Measurements from ENCODE around the gene RTL10.

The RTL10 gene

DNA sequence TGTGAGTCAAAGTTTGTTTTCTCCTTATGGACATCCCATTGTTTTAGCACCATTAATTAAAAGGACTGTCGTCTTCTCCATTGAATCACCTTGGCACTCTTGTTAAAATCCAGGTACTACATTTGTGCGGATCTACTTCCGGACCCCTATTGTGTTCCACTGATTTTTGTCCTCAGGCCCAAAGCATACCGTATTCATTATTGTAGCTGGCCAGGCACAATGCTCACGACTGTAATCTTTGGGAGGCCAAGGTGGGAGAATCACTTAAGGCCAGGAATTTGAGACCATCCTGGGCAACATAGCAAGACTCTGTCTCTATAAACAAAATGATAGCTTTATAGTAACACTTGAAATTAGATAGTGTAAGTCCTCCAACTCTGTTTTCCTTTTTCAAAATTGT is 8.9 kb upstream of the RTL10 start:
- no peak for DNase-seq (ENCODE audit: low read depth in 3 of 3)

DNA sequence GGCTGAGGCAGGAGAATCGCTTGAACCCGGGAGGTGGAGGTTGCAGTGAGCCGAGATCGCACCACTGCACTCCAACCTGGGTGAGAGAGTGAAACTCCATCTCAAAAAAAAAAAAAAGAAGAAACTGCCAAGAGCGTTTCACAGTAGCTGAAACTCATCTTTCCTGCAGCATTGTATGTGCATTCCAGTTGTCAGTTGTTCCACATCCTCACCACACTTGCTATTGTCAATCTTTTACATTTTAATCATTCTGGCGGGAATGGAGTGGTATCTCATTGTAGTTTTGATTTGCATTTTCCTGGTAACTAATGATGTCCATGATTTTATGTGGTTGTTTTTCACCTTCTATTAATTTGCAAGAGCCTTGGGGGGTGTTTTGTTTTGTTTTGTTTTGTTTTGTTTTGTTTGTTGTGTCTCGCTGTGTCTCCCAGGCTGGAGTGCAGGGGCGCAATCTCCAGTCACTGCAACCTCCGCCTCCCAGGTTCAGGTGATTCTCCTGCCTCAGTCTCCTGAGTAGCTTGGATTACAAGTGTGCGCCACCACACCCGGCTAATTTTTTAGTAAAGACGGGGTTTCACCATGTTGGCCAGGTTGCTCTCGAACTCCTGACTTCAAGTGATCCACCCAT is 8.1 kb upstream of the RTL10 start:
- no peak for DNase-seq (ENCODE audit: low read depth in 3 of 3)

DNA sequence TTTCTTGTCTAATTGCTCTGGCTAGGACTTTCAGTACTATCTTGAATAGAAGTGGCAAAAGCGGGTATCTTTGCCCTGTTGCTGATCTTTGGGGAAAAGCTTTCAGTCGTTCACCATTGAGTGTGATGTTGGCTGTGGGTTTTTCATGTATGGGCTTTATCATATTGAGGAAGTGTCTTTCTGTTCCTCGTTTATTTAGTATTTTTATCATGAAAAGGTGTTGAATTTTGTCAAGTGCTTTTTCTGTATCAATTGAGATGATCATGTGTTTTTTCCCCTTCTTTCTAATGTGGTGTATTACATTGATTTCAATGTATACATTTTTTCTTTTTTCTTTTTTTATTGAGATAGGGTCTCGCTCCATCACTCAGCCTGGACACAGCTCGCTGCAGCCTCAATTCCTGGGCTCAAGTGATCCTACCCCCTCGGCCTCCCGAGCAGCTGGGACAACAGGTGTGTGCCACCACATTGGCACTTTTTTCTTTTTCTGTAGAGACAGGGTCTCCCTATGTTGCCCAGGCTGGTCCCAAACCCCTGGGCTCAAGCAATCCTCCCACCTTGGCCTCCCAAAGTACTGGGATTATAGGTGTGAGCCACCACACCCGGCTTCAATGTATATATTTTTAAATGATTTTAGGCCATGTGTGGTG is 5.3 kb upstream of the RTL10 start:
- DNase-seq (ENCODE audit: low read depth in 3 of 3): no peak

DNA sequence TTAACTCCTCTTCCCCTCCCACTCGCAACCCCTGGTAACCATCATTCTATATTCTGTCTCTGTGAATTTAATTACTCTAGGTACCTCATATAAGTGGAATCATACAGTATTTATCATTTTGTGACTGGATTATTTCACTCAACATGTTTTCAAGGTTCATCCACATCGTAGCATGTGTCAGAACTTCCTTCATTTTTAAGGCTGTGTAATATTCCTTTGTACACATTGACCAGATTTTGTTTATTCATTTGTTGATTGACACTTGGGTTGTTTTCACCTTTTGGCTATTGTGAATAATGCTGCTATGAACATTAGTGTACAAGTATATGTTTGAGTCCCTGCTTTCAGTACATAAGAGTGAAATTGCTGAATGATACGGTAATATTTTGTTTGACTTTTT is 2.7 kb upstream of the RTL10 start:
- DNase-seq (ENCODE audit: low read depth in 3 of 3): no peak

DNA sequence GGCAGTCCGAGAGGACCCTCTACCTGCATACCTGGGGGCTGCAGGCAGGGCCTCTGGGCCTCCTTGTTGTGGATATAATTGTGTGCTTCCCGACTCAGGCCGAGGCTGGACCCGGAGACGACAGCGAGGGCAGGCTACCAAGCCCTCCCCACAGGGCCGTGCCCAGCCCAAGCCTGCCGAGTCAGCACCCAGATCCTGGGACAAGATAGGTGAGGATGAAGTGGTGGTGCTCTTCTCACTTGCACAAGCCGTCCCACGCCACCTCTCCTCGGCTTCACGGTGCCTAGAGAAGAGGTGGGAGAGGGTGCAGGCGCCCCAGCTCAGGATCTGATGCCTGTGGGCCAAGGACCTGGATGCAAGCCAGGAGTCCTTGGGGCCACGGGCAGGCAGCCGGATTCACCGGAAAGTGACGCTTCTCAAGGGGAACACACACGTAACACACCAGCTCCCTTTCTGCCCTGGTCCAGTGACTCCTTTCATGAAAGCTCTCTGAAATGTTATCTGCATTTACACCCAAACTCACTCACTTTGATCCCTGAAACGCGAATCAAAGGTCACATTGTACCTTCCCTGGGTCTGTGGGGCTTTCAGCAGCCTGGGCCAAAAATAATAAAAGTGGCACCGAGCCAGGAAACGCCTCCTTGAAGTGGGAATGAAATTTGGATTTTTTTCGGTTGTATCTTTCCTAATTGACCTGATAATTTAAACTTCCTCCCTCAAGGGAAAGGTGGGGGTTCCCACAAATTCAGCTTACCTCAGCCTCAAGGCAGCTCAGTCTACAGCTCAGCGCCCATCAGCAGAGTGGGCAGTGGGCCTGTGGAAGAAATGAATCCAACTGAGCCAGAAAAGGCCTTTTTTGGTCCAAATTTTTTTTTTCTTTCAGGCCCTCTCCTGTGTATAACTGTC is 1.1 kb upstream of the RTL10 start:
- DNase-seq (ENCODE audit: low read depth in 3 of 3): peak; percentile 42 to 71 (median 47)

DNA sequence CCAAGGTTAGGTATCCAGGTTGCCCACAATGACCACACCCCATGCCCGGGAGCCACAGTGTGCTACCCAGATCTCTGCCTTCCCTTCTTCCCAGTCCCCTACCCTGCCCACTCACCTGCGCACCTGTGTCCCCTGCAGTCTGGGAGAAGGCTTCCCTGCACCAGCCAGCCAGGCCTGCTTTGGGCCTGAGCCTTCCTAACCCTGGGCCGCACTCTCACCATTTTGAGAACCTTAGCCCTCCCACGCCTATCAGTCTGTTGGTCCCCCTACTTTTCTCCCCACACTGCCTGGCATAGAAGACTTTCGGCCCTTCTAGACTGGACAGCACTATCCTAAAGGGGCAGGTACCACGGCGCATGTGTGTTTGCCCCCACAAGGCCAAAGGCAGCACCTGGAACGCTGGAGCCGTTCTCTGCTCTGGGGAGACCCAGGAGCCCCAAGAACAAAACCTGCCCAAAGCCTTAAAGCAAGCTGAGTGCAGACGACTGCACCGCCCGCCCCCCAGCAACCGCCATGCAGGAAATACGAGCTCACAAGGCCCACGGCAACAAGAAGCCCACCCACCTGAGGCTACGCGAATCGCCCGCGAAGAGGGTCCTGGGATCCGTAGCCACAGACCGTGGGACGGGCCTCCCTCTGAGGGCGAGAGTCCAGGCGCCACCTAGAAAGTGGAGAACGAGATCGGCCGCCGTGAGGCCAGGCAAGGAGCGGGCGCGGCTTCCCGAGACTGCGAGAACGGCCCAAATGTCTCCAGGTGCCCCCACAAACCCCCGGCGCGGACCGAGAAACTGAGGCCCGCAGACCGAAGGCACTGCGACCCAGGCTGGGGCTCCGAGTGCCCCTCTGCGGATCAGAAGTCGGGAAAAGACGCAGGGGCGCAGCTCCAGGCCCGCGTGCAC is 546 bp downstream of the RTL10 start:
- DNase-seq (ENCODE audit: low read depth in 3 of 3): no peak

DNA sequence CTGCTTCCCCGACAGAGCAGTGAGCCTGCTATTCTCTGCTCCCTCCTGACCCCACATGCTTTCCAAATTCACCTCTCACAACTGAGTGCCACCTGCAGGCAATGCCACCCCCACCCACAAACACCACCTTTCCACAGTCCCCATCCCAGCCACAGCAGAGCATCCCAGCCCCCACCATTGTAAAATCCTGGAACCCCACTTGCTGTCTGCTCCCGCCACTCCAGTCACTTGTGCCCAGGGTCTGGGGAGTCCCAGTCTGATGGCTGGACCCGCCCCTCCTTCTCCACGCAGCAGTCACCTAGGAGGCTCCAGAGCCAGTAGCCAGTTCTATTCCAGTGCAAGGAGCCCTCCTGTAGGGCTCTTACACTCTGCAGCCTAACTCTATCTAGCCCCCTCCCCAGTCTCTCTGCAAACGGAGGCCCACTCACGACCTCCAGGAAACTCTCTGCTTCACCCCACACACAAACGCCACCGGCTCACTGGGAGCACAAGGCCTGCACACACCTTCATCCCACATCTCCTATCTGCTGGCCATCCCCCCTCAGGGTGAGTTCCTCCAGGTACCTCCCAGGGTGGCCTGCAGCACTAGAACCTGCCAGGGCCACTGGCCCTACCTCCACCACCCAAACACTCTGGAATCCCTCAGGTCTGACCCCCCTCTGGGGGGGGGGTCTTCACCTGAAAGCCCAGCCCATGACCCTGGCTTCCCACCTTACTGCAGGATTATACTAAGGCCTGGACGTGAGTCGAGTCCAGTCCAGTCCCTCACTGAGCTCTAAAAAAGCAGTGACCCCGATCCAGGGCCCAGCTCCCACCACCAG is 1.4 kb downstream of the RTL10 start:
- no peak for DNase-seq (ENCODE audit: low read depth in 3 of 3)

DNA sequence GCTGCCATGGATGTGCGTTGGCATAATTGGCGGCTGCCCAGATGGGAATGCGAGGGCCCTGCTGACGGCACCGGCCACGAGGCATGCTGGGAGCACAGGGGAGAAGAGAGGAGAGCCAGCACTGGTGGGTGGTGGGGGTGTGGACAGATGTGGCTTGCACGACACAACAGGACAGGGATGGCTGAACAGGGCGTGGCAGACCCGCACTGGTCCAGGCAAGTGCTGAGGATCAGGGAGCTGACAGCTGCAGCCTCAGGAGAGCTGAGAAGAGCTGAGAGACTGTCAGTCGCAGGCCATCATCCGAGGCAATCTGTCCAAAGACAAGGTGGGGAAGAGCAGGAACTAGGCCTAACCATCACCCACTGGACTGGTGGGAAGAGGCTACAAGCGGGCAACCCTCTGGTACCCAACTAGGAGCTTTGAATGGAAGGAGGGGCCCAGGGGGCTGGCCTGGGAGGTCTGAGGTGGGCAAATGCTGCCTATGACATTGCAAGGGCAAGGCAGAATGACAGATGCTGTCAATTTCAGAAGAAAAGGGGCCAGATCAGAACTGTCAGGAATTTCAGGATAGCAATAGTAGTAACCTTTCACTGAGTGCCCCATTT is 2.4 kb downstream of the RTL10 start:
- no peak for DNase-seq (ENCODE audit: low read depth in 3 of 3)

DNA sequence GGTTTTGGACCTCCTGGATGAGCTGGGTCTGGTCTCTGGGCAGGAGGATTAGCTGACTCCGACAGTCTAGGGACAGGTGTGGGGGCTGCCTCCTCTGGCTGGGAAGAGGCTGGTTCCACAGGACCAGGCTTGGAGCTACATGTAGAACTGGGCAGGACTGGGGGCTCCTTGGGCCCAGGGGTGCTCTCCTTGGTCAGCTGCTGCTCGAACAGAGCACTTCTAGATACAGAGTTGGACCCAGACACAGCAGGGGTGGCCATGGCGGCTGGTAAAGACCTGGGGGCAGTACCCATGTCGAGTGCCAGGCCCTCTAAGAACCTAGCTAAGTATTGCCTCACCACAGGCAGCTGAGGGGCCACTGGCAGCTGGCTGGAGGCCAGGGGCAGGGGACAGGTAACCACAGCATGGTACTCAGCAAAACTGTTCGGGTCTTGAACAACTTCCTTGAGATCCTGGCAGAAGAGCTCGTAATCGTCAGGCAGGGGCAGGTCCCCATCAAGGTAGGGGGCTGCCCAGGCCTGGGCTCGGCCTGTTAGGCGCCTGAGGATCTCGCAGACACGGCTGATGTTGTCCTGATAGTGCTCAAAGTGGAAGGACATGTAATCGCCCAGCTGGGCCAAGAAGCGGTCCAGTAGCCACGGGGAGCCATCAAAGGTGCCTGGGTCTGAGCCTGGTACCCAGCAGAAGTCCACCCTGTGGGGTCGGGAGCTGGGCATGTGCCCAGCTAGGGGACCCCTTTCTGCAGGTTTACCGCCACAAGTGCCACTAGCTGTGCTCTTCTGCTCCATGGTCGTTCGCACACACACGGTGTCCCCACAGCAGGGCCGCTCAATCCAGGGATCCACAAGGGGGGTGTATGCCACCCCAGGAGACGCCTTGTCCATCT is 3.1 kb downstream of the RTL10 start:
- no peak for DNase-seq (ENCODE audit: low read depth in 3 of 3)

DNA sequence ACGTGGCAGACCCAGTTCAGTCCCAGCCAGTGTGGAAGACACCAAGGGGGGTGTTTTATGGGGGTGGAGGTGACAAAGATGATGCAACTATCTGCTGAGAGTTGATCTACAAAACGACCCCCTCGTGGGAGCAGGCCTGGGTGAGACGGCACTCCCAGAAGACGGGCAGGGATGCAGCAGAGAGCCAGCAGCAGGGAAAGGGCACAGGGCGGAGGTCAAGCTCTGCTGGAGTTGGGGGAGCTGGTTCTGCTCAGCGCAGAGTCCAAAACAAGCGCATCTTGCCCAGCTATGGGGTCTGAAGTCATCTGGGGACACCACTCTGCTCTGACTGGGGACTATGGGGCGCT is 3.9 kb downstream of the RTL10 start:
- DNase-seq (ENCODE audit: low read depth in 3 of 3): no peak

DNA sequence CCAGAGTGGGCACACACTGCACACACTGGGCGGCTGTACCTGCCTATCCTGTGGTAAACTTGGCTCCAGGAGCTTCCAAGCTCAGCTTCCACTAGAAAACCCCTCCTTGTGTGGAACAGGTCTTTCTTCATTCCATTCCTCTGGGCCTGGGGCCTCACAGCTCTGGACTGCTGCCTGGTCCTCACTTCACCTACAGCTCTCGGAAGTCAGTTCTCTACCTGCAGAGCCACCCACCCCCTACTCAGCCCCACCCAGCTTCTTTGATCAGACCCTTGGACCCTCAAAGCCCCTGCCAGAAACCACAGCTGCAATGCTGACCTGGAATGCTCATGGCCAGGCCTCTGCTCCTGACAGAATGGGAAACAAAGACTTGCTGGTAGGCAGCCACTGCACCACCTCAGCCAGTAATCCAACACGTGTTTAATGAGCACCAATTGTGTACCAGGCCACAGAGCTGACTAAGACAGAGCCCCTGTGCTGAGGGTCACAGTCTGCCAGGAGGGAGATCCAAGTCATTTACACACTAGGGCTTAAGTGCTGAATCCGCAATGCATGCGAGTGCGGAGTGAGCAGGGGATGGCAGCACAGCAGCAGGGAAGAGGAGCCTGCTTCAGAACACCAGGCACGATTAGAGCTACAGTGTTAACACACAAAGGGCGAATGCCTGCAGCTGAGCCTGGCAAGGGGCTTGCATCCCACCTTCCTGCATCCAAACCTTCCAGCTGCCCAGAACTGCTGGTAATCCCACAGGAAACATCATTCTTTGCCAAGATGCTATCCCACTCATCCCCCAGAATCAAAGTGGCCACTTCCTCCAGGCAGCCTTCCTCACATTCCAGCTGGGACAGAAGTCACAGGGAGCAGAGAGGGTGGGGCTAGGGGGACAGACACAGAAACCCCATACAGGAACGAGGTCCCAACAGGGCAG is 4.6 kb downstream of the RTL10 start:
- DNase-seq (ENCODE audit: low read depth in 3 of 3): no peak

DNA sequence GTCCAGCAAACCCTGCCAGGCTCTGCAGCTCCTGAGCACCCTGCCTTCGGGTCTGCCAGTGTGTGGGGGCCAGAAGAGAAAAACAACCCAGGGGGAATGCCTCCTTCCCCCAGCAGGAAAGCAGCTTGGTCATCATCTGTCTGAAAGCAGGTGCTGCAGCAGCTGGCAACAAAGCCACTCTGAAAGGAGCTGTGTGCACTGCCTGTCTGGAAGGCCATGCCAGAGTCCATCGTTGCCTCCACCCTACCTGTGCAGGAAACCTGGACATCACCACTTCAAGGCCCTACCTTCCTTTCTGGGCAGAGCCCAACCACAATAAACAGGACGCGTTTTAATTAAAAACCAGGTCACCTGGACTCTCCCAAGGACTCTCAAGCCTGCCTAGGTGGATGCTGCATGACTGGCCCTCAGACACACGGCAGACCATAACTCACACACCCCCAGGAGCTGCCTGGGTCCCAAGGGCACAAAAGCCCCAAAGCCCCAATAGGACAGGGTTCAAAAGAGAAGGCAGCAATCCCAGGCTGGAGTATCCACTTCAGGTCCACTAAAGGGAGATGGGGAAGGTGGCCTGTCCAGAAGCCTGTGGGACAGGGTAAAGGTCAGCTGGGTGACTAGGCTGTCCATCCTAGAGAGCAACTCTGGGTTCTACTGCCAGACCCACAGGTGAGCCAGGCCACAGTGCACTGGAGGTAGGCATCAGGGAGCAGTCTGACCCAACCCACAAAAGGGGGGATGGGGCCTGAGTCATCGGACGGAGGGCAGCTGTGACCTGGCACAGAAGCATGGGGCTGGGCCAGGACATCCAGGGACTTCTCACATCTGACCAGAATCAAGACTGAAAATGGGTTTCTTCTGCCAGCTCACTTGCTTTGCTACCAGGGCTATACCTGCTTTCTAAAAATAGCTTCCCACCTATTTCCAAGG is 6.1 kb downstream of the RTL10 start:
- DNase-seq (ENCODE audit: low read depth in 3 of 3): no peak

DNA sequence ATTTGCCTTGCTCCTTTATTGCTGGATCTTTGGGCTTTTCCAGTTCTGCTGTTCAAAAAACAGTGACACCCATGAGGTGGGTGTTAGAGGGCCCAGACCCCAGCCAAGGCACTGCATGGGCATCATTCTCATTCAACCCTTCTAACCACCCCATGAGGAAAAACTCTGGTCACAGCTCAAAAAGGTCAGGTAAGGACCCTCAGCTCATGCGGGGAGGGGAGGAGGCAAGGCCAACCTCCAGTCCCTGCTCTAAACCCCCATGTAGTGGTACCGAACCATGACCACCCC is 7.4 kb downstream of the RTL10 start:
- no peak for DNase-seq (ENCODE audit: low read depth in 3 of 3)

DNA sequence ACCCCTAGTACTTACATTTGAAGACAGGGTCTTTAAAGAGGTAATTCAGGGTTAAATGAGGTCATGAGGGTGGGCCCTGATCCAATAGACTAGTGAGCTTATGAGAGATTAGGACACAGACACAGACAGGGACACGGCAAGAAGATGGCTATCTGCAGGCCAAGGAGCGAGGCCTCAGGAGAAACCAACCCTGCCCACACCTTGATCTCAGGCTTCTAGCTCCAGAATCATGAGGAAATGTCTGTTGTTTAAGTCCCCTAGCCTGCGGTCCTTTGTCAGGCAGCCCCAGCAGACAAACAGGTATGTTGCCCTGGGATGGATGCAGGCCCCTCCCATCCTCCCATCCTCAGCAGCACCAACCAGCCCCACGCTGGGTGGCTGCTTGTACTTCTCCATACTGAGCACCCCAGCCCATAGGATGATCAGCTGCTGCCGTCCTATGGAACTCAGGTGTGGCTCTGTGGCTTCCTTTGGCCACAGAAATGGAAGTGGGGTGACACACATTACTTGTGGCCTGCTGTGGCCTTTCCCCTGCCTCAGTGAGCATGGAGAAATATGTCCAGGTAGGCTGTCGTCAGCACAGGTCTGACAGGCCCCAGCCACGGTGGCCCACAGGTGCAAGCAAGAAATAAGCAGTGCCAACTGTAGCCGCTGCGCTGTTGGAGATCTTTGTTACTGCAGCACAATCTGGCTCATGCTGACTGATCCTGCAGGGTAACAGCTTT is 7.9 kb downstream of the RTL10 start:
- DNase-seq (ENCODE audit: low read depth in 3 of 3): no peak

DNA sequence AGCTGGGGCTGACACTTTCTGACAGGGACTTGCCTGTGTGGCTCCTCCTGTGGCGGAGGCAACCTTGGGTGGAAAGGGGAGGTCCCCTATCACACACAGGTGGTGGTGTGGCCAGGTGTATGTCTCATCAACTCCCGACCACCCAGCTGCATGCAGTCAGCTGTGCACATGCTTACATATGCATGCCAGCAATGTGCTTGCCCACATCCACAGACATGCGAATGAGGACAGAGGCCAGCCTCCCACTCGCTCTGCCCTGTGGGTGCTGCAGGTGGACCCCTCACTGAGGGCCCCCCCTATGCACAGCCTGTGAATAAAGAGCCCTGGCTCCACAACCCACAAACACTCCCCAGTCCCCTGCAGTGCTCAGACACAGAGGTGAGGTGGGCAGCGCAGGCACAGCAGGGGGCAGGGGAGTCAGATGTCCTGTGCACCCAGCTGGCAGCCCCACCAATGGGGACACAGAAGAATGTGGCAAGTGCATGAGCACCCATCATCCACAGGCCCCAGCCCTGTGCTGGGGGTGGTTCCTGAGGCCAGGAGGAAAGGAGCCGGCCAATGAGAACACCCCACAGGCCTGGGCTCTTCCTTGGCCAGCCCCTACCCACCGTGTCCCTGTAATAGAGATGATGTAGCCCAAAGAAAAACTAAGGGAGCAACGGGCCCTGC is 9.5 kb downstream of the RTL10 start:
- DNase-seq (ENCODE audit: low read depth in 3 of 3): no peak

DNA sequence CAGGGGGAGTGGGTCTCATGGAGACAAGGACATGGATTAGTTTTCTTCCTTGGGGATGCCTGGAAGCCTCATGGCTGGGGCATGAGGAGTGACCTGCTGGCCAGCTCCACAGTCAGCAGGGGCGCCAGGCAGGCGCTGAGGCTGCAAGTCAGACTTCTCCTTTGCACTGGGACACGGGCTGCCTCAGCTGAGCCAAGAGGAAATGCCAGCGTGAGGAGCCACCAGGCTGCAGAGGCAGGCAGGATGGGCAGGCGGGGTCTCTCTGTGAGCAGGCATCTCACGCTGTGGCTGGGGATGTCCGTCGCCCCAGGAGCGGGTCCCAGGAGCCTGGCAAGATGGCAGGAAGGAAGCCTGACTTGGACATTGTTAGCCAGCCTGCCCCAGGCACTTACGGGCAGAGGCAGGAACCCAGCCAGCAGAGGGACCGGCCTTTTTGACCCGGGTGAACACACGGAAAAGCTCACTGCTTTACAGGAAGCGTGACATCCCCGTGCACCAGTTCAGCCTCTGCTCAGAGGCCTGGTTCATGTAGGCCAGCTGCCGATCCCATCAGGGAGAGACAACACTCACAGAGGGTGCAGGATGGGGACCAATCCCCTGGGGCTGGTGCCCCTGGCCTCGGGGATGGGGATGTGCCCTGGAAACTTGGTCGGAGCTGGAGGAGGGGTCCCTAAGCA is 10.2 kb downstream of the RTL10 start:
- no peak for DNase-seq (ENCODE audit: low read depth in 3 of 3)

Measured in stimulated activated CD4-positive, alpha-beta T cell treated with anti-CD3 and anti-CD28 coated beads, TNF-alpha, amount 100 ng/mL, for 24 hours (primary cell).